OCI-LY3 (cell line): ENCODE measurements around the gene LUZP1.

Experiments
- H2AFZ ChIP-seq: fragments of 200-600, 300-600 bp; shearing (Covaris generic); 2 replicates; pipeline ENCODE4 v1.6.0; 2014; ENCODE audit warnings: antibody characterized with exemption, low read depth, low read length
- H3K27ac ChIP-seq: fragments of 200-600, 300-600 bp; sonication (generic); 2 replicates; pipeline ENCODE4 v1.5.1; 2014; ENCODE audit warnings: mild to moderate bottlenecking, low read length, moderate library complexity, mixed read lengths
- H3K27me3 ChIP-seq: fragments of 200-600, 300-600 bp; sonication (generic); 2 replicates; pipeline ENCODE4 v1.6.1; 2014; ENCODE audit warnings: low read depth, low read length, mixed read lengths
- H3K36me3 ChIP-seq: fragments of 200-600, 300-600 bp; sonication (generic); replicated peaks from 2 replicates; pipeline ENCODE3; 2014; ENCODE audit warnings: low read depth, low read length, mixed read lengths
- H3K4me1 ChIP-seq: fragments of 300-600, 200-600 bp; sonication (generic); 2 replicates; pipeline ENCODE4 v1.6.1; 2014; ENCODE audit warnings: low read length, mixed read lengths
- H3K4me2 ChIP-seq: fragments of 200-600, 300-600 bp; sonication (generic); 2 replicates; pipeline ENCODE4 v1.6.1; 2014; ENCODE audit warnings: low read length, mixed read lengths
- H3K4me3 ChIP-seq: fragments of 300-600, 200-600 bp; sonication (generic); 2 replicates; pipeline ENCODE4 v1.5.1; 2014; ENCODE audit warnings: antibody characterized with exemption, mild to moderate bottlenecking, low read length, moderate library complexity
- H3K79me2 ChIP-seq: fragments of 300-600, 200-600 bp; shearing (Covaris generic); 2 replicates; pipeline ENCODE4 v1.6.1; 2014; ENCODE audit warnings: mild to moderate bottlenecking, low read length, mixed read lengths
- H3K9ac ChIP-seq: fragments of 300-600, 200-600 bp; shearing (Covaris generic); 2 replicates; pipeline ENCODE4 v1.6.0; 2014; ENCODE audit warnings: mild to moderate bottlenecking, low read length, moderate library complexity
- H3K9me3 ChIP-seq: fragments of 200-600, 300-600 bp; shearing (Covaris generic); 2 replicates; pipeline ENCODE4 v1.6.1; 2014; ENCODE audit warnings: low read length, mixed read lengths; ENCODE audit not compliant: insufficient read depth
- H4K20me1 ChIP-seq: fragments of 200-600, 300-600 bp; sonication (generic); 2 replicates; pipeline ENCODE4 v1.6.1; 2016; ENCODE audit warnings: low read length, mixed read lengths; ENCODE audit not compliant: insufficient read depth
- CTCF ChIP-seq: fragments of 200-600, 300-600 bp; sonication (generic); IDR thresholded peaks from 2 replicates; pipeline ENCODE4 v1.5.1; 2014; ENCODE audit warnings: antibody characterized with exemption, low read length, low read depth
- EZH2phosphoT487 ChIP-seq: fragments of 200-600 bp; shearing (Covaris generic); IDR thresholded peaks from 2 replicates; pipeline ENCODE4 v1.6.1; 2018; ENCODE audit warnings: antibody characterized with exemption, mixed run types, low read depth

LUZP1 gene

DNA sequence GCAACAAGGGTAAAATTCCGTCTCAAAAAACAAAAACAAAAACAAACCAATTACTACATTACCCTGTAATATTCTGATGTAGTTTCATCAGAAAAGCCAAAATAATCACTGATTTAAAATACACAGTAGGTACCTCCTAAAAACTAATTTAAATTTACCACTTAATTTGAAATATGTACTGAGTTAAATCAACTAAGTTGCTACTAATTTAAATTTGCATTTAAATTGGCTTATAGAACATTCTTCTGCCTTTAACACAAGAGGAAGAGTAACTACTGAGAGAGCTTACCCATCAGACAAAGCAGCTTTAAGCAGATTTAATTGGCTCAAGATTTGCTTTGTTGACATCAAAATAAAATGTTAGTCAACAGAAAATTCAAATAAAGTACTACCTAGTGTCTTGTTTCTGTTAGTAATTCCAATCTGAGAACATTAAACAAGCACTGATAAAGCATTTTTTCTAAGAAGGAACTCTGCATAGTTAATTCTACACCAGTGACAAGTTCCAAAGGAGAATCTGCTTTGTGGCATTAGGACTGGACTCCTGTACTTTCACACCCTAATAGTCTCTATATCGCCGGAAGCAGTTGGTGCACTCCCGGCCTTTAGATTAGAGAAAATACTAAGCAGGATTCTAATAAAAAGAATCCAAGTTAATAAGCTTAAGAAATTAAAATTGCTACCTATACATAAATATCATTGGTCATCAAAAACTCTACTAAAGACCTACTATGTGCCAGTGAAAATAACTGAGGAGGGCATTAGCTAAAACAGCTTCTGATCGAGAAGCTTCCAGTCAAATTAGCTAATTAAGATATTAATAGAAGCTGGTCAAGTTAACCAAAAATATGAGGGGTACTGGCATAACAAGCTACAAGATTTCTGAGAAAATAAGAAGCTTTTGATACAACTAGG lies 8.4 kb downstream of the LUZP1 start:
- Histone ChIP-seq H3K4me1 (no peaks in the 10 kb centered on the region), H4K20me1 (no peaks in the 10 kb centered on the region), H2AFZ (no peak overlapping the region), H3K27me3 (no peaks in the 10 kb centered on the region), H3K9me3 (no peaks in the 10 kb centered on the region), H3K27ac (no peak overlapping the region), H3K4me3 (no peak overlapping the region), H3K79me2 (peaks cover 5% of the 10 kb centered on the region; the same call in 1 of the 2 replicates), H3K4me2 (no peak overlapping the region), H3K36me3 (no peaks in the 10 kb centered on the region), H3K9ac (no peak overlapping the region)
- TF ChIP-seq EZH2phosphoT487 = no peak
- TF ChIP-seq CTCF = no peak

DNA sequence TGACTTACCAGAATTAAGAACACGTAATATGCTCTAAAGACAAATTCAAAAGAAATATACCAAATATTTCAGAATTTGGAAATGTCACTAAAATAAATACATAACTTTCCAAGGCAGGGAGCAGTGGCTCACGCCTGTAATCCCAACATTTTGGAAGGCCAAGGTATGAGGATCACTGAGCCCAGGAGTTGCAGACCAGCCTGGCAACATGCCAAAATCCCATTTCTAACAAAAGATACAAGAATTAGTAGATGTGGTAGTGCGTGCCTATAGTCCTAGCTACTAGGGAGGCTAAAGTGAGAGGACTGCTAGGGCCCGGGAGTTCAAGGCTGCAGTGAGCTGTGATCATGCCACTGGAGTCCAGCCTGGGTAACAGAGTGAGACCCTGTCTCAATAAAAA lies 11.7 kb downstream of the LUZP1 start:
- Histone ChIP-seq H3K4me2 (no peak overlapping the region), H3K4me1 (no peaks in the 10 kb centered on the region), H2AFZ (no peak overlapping the region), H3K36me3 (no peaks in the 10 kb centered on the region), H3K79me2 (peaks cover 5% of the 10 kb centered on the region; the same call in 1 of the 2 replicates), H3K9ac (no peak overlapping the region), H3K27ac (no peak overlapping the region), H3K4me3 (no peak overlapping the region), H3K27me3 (no peaks in the 10 kb centered on the region), H3K9me3 (no peaks in the 10 kb centered on the region), H4K20me1 (peaks cover 5% of the 10 kb centered on the region; the same call in 1 of the 2 replicates)
- TF ChIP-seq CTCF (no peak), EZH2phosphoT487 (no peak)

DNA sequence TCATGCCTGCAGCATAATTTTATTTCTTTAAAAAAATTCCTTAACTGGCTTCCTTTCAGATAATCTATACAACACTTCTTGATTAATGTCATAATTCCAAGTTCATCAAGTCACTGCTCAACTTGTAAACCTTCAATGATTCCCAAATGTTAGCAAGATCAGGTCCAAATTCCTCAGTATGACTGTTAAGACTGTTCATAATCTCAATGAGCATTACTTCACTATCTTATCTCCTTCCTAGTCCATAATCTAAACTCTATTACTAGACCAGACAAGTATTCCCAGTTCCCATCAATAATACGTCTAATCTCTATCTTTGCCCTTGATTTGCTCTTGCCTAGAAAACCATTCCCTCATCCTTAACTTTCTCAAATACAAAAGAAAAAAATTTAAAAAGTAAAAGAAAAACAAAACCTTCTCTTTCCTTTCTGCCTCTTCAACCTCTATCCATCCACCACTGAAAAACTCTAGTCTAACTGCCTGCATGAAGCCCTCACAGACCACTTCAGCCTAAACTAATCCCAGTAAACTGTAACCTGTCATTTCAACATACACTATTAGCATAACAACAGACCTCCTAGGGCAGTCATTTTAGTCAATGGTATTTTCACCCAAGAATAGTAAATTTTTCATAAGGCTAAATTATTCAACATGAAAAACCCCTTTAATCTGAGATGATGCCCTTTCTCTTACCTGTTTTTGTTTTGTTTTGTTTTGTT lies 15.5 kb downstream of the LUZP1 start:
- H4K20me1 ChIP-seq = peaks cover 5% of the 10 kb centered on the region
- TF ChIP-seq EZH2phosphoT487 (no peak), CTCF (no peak)
- H3K4me3 ChIP-seq = no peak overlapping the region
- H3K79me2 ChIP-seq = peaks cover 5% of the 10 kb centered on the region; the same call in 1 of the 2 replicates
- no peak overlapping the region for H2AFZ ChIP-seq
- no peak overlapping the region for H3K27ac ChIP-seq
- no peak overlapping the region for H3K4me2 ChIP-seq
- no peaks in the 10 kb centered on the region for H3K9me3 ChIP-seq
- no peaks in the 10 kb centered on the region for H3K27me3 ChIP-seq
- H3K9ac ChIP-seq = no peak overlapping the region
- H3K36me3 ChIP-seq = no peaks in the 10 kb centered on the region
- H3K4me1 ChIP-seq = peaks cover 5% of the 10 kb centered on the region

DNA sequence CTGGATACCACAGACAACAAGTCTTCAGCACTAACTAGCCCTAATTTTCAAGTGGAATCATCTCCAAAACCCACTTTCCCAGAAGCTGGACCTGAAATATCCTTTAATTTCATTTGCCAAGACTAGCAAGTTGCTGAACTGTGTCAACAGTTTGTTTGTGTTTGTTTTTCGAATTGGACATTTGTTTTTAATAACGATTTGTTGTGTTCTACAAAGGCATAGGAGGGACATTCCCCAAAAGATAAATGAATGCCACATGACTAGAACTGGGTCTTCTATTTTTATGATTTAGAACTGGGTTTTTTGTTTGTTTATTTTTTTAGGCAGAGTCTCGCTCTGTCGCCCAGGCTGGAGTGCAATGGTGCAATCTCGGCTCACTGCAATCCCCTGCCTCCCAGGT lies 17.9 kb downstream of the LUZP1 start:
- H4K20me1 ChIP-seq = peaks cover 5% of the 10 kb centered on the region
- H3K27me3 ChIP-seq = no peaks in the 10 kb centered on the region
- no peak overlapping the region for H2AFZ ChIP-seq
- no peak overlapping the region for H3K4me2 ChIP-seq
- H3K4me1 ChIP-seq = peaks cover 5% of the 10 kb centered on the region
- H3K36me3 ChIP-seq = no peaks in the 10 kb centered on the region
- no peaks in the 10 kb centered on the region for H3K9me3 ChIP-seq
- no peak overlapping the region for H3K27ac ChIP-seq
- no peaks in the 10 kb centered on the region for H3K79me2 ChIP-seq
- H3K4me3 ChIP-seq = no peak overlapping the region
- TF ChIP-seq EZH2phosphoT487 = no peak
- no peak for TF ChIP-seq CTCF
- no peak overlapping the region for H3K9ac ChIP-seq
